ENCODE measurements around the gene TRIM37. TPM values are rescaled to one million over a fixed set of nuclear protein-coding genes. Genes with fewer than 3 reads are reported as not detected.

Gene TRIM37
- 20.3 TPM for total RNA-seq
- long read RNA-seq, full-length matches to known transcripts, result 22 of 39 reads
- long read RNA-seq, partial matches to known transcripts, result 3 of 39 reads
- long read RNA-seq, other reads (novel, unspliced or antisense), result 14 of 39 reads

DNA sequence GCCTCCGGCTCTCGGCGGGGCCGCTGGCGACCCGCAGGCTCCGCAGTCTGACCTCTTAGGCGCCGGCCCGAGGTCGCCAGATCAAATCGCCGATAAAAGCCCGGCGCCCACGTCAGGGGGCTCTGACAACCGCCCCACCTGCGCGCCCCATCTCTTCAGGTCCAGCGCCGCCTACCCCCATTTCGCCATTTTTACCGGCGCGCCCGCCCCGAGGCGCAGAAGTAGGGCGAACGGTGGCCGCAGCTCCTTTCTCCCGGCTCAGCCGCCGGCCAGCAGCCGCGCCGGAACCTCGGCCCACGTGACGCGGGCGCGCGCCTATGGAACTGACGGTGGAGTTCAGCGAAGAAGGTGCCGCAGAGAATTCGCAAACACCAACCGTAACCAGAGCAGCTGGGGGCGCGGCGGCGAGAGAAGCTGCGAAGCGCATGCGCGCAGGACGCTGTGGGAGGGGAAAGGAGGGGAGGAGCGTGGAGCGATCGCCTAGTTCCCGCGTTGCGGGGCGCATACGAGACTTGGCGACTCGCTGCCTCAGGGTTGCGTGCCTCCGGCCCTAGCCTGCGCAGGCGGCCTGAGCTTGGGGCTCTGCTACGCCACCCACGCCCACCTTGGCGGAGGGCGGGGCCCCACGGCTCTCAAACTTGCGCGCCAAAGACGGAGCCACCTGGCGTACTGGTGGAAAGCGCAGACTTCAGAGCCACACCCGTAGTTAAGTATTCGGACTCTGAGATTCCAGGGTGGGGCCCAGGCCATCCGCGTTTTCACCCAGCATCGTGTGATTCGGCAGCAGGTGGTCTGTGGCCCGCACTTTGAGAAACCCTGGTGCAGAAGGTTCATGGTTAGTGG, at the start of gene TRIM37:
TRIM37 (minus strand) TSS at position 418 of the 843 bp plus-strand sequence. CDS start 419 bp downstream, outside the sequence.
- TF ChIP-seq, protein P1, sequence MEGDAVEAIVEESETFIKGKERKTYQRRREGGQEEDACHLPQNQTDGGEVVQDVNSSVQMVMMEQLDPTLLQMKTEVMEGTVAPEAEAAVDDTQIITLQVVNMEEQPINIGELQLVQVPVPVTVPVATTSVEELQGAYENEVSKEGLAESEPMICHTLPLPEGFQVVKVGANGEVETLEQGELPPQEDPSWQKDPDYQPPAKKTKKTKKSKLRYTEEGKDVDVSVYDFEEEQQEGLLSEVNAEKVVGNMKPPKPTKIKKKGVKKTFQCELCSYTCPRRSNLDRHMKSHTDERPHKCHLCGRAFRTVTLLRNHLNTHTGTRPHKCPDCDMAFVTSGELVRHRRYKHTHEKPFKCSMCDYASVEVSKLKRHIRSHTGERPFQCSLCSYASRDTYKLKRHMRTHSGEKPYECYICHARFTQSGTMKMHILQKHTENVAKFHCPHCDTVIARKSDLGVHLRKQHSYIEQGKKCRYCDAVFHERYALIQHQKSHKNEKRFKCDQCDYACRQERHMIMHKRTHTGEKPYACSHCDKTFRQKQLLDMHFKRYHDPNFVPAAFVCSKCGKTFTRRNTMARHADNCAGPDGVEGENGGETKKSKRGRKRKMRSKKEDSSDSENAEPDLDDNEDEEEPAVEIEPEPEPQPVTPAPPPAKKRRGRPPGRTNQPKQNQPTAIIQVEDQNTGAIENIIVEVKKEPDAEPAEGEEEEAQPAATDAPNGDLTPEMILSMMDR (IDR thresholded peaks at IDR 0.05), result peak; percentile 13
- Histone ChIP-seq H3K4me1 (peaks cover 16% of the 10 kb centered on the region), H3K4me3 (peak within 1 kb of the TSS; percentile 89), H3K27me3 (no peaks in the 10 kb centered on the region), H3K9me3 (no peaks in the 10 kb centered on the region), H3K27ac (peak within 1 kb of the TSS; percentile 92), H3K36me3 (peaks cover 16% of the 10 kb centered on the region)
- peak; percentile 100 for DNase-seq
- intact Hi-C loops (cut with DNase I), result no loop called here
- peak; percentile 99 for ATAC-seq

DNA sequence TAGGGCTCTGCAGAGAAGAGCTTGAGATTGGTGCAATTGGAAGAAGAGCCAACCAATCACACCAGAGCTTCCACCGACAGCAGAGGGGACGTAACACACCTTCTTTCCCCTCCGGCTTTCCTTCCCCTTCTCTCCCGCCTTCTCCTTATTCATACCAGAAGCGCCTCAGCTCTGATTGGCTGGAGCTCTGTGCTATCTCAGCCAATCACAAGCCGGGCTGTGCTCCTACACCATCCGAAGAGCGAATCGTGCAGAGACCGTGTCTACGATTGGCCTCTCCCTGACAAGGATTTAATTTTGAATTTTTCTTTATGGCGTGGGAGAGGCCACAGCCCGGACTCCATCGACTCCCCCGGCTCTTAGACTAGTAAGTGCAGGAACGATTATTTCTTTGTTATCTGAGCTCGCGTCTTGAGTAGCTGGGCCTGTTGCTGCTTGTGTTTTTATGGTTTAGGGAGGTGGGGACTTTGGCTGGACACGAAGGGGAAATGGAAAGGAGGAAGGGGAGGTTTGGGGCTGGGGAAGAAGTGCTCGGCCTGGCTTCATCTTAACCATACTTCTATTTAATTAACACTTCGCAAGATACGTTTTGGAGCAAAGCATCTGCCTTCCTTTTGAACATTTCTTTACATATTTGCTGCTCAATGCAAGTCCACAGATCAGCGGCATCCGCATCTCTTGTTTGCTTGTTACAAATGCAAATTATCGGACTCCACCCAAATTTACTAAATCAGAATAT, 48.9 kb upstream of the TRIM37 start, which contains the start of gene PRR11:
PRR11 (plus strand) TSS at position 308 of the 739 bp plus-strand sequence. CDS start 14,007 bp downstream, outside the sequence.
- H3K4me1 ChIP-seq, result peaks cover 5% of the 10 kb centered on the region
- H3K36me3 ChIP-seq, result no peaks in the 10 kb centered on the region
- H3K27me3 ChIP-seq, result no peaks in the 10 kb centered on the region
- H3K4me3 ChIP-seq, result peak within 1 kb of the TSS; percentile 69
- TF ChIP-seq, protein P1 (IDR thresholded peaks at IDR 0.05), result no peak
- peak; percentile 91 for DNase-seq
- H3K9me3 ChIP-seq, result no peaks in the 10 kb centered on the region
- peak; percentile 96 for ATAC-seq
- intact Hi-C loops (cut with DNase I), result no loop called here
- peak within 1 kb of the TSS; percentile 85 for H3K27ac ChIP-seq

GRCh38 chr17:59154721-59155438, 48.2 kb upstream of the TRIM37 start, which contains the start of gene SKA2:
TSS of gene SKA2 (minus strand) at chr17:59155186. CDS start at chr17:59155163, 23 bp downstream.
- peak; percentile 97 for DNase-seq
- Histone ChIP-seq H3K27me3 (no peaks in the 10 kb centered on the region), H3K4me3 (peak within 1 kb of the TSS; percentile 69), H3K9me3 (no peaks in the 10 kb centered on the region), H3K36me3 (no peaks in the 10 kb centered on the region), H3K27ac (peak within 1 kb of the TSS; percentile 85), H3K4me1 (peaks cover 5% of the 10 kb centered on the region)
- intact Hi-C loops (cut with DNase I), result no loop called here
- TF ChIP-seq, protein P1 (IDR thresholded peaks at IDR 0.05), result no peak
- ATAC-seq, result peak; percentile 97

GRCh38 chr17:59154292-59154720, 47.6 kb upstream of the TRIM37 start:
- Histone ChIP-seq H3K9me3 (no peaks in the 10 kb centered on the region), H3K36me3 (no peaks in the 10 kb centered on the region), H3K4me3 (peak overlapping the region; percentile 69), H3K27me3 (no peaks in the 10 kb centered on the region), H3K27ac (peak overlapping the region; percentile 85), H3K4me1 (peaks cover 5% of the 10 kb centered on the region)
- DNase-seq (peak; percentile 71), ATAC-seq (no peak)
- intact Hi-C loops (cut with DNase I), result no loop called here
- TF ChIP-seq, protein P1 (IDR thresholded peaks at IDR 0.05), result no peak

- Histone ChIP-seq H3K9me3 (no peaks in the 10 kb centered on the region), H3K27ac (no peak overlapping the region), H3K36me3 (no peaks in the 10 kb centered on the region), H3K27me3 (no peaks in the 10 kb centered on the region), H3K4me3 (no peak overlapping the region), H3K4me1 (peaks cover 5% of the 10 kb centered on the region)
- intact Hi-C loops (cut with DNase I), result no loop called here
- TF ChIP-seq, protein P1 (IDR thresholded peaks at IDR 0.05), result no peak
- ATAC-seq, result no peak
- no peak for DNase-seq
Measured at GRCh38 chr17:59152925-59153324, 46.2 kb upstream of the TRIM37 start.
